ENCODE results near the gene PTMA. TPM values are rescaled to one million over a fixed set of nuclear protein-coding genes. Genes with fewer than 3 reads are reported as not detected.
A peak's percentile ranks its signal among the peaks of the same experiment; 100 is the strongest.
"Not testable (repeated sequence)": the region's sequence is repeated elsewhere in the genome, so short reads cannot be mapped to it uniquely, and the experiment has no call there.

The PTMA gene, protein sequence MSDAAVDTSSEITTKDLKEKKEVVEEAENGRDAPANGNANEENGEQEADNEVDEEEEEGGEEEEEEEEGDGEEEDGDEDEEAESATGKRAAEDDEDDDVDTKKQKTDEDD
- 1,252 TPM for polyA plus RNA-seq
- long read RNA-seq, donor 1, transcript PTMA-211 (4 exons, 621 nt), result minor isoform, 5 of 478 reads
- long read RNA-seq, donor 1, transcript PTMA-202 (5 exons, 1,221 nt), result major isoform, 358 of 478 reads
- long read RNA-seq, donor 1, transcript PTMA-201 (5 exons, 1,212 nt), result minor isoform, 44 of 478 reads
- long read RNA-seq, donor 1, partial matches to known transcripts, result 44 of 478 reads
- long read RNA-seq, donor 1, other reads (novel, unspliced or antisense), result 25 of 478 reads
- long read RNA-seq, donor 2, transcript PTMA-201 (5 exons, 1,212 nt), result minor isoform, 81 of 1,177 reads
- long read RNA-seq, donor 2, transcript PTMA-211 (4 exons, 621 nt), result minor isoform, 9 of 1,177 reads
- long read RNA-seq, donor 2, transcript PTMA-206 (5 exons, 863 nt), result minor isoform, 6 of 1,177 reads
- long read RNA-seq, donor 2, transcript PTMA-202 (5 exons, 1,221 nt), result major isoform, 769 of 1,177 reads
- long read RNA-seq, donor 2, partial matches to known transcripts, result 213 of 1,177 reads
- long read RNA-seq, donor 2, other reads (novel, unspliced or antisense), result 95 of 1,177 reads
- long read RNA-seq, donor 3, result 0 reads
- long read RNA-seq, donor 4, transcript PTMA-201 (5 exons, 1,212 nt), result minor isoform, 13 of 112 reads
- long read RNA-seq, donor 4, transcript PTMA-202 (5 exons, 1,221 nt), result major isoform, 81 of 112 reads
- long read RNA-seq, donor 4, partial matches to known transcripts, result 10 of 112 reads
- long read RNA-seq, donor 4, other reads (novel, unspliced or antisense), result 7 of 112 reads
- long read RNA-seq, donor 5, transcript PTMA-202 (5 exons, 1,221 nt), result major isoform, 346 of 452 reads
- long read RNA-seq, donor 5, transcript PTMA-201 (5 exons, 1,212 nt), result minor isoform, 43 of 452 reads
- long read RNA-seq, donor 5, partial matches to known transcripts, result 41 of 452 reads
- long read RNA-seq, donor 5, other reads (novel, unspliced or antisense), result 20 of 452 reads
- long read RNA-seq, donor 6, transcript PTMA-211 (4 exons, 621 nt), result minor isoform, 13 of 1,106 reads
- long read RNA-seq, donor 6, transcript PTMA-201 (5 exons, 1,212 nt), result minor isoform, 56 of 1,106 reads
- long read RNA-seq, donor 6, transcript PTMA-202 (5 exons, 1,221 nt), result major isoform, 669 of 1,106 reads
- long read RNA-seq, donor 6, partial matches to known transcripts, result 296 of 1,106 reads
- long read RNA-seq, donor 6, other reads (novel, unspliced or antisense), result 70 of 1,106 reads
- long read RNA-seq, donor 7, transcript PTMA-202 (5 exons, 1,221 nt), result major isoform, 370 of 611 reads
- long read RNA-seq, donor 7, transcript PTMA-201 (5 exons, 1,212 nt), result minor isoform, 39 of 611 reads
- long read RNA-seq, donor 7, partial matches to known transcripts, result 173 of 611 reads
- long read RNA-seq, donor 7, other reads (novel, unspliced or antisense), result 23 of 611 reads
- long read RNA-seq, donor 8, transcript PTMA-202 (5 exons, 1,221 nt), result major isoform, 860 of 1,308 reads
- long read RNA-seq, donor 8, transcript PTMA-211 (4 exons, 621 nt), result minor isoform, 13 of 1,308 reads
- long read RNA-seq, donor 8, transcript PTMA-201 (5 exons, 1,212 nt), result minor isoform, 74 of 1,308 reads
- long read RNA-seq, donor 8, partial matches to known transcripts, result 293 of 1,308 reads
- long read RNA-seq, donor 8, other reads (novel, unspliced or antisense), result 65 of 1,308 reads
- long read RNA-seq, donor 9, transcript PTMA-201 (5 exons, 1,212 nt), result minor isoform, 50 of 856 reads
- long read RNA-seq, donor 9, transcript PTMA-211 (4 exons, 621 nt), result minor isoform, 12 of 856 reads
- long read RNA-seq, donor 9, transcript PTMA-202 (5 exons, 1,221 nt), result major isoform, 523 of 856 reads
- long read RNA-seq, donor 9, partial matches to known transcripts, result 226 of 856 reads
- long read RNA-seq, donor 9, other reads (novel, unspliced or antisense), result 43 of 856 reads
- long read RNA-seq, donor 10, transcript PTMA-202 (5 exons, 1,221 nt), result major isoform, 717 of 1,160 reads
- long read RNA-seq, donor 10, transcript PTMA-201 (5 exons, 1,212 nt), result minor isoform, 83 of 1,160 reads
- long read RNA-seq, donor 10, transcript PTMA-211 (4 exons, 621 nt), result minor isoform, 16 of 1,160 reads
- long read RNA-seq, donor 10, partial matches to known transcripts, result 281 of 1,160 reads
- long read RNA-seq, donor 10, other reads (novel, unspliced or antisense), result 61 of 1,160 reads
- long read RNA-seq, donor 11, transcript PTMA-211 (4 exons, 621 nt), result minor isoform, 10 of 781 reads
- long read RNA-seq, donor 11, transcript PTMA-201 (5 exons, 1,212 nt), result minor isoform, 56 of 781 reads
- long read RNA-seq, donor 11, transcript PTMA-202 (5 exons, 1,221 nt), result major isoform, 483 of 781 reads
- long read RNA-seq, donor 11, partial matches to known transcripts, result 187 of 781 reads
- long read RNA-seq, donor 11, other reads (novel, unspliced or antisense), result 43 of 781 reads

DNA sequence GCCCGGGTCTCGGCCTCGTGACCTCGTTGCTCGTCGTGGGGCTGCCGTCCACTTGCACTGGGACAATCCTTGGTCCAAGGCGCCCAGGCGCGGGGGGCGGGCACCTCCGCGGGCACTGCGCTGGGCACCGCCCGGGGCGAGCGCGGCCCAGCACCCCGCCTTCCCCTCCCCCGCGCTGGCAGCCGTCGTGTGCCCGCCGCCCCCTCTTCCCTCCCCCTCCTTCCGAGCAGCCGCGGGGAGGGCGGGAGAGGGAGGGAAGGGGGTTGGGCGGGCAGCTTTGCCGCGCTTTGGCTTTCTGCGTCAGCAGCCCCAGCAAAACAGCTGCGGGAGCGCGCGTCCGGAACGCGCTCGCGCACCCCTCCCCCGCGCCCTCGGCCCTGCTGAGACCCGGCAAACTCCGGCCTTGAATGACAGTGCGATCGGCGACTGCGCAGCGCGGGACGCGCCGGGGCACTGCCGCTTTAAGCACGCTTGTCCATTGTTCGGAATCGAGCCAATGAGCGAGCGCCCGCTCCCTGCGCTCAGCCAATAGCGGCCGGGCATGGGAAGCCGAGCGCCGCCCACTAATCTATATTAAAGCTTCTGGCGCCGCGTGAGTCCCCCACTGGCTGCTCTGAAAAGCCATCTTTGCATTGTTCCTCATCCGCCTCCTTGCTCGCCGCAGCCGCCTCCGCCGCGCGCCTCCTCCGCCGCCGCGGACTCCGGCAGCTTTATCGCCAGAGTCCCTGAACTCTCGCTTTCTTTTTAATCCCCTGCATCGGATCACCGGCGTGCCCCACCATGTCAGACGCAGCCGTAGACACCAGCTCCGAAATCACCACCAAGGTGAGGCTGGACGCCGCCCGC, at the start of gene PTMA:
Gene PTMA, plus strand, starts transcription at position 599 of the 846 bp plus-strand sequence. Its CDS starts 182 bp downstream, at position 781.
- H3K27me3 ChIP-seq (ENCODE audit: control insufficient read depth, insufficient read depth, low read length), result no peaks in the 10 kb centered on the region
- peaks cover 14% of the 10 kb centered on the region for H3K36me3 ChIP-seq (ENCODE audit: control insufficient read depth, insufficient read depth, low read length)
- peaks cover 9% of the 10 kb centered on the region for H3K9me3 ChIP-seq (ENCODE audit: control insufficient read depth, low read depth, low read length)
- peak; percentile 100 for DNase-seq
- WGBS (ENCODE audit: insufficient coverage, low lambda C conversion rate), result no CpG with 5 or more reads among the region's 97 CpGs
- H3K27ac ChIP-seq (ENCODE audit: low read length), result peak within 1 kb of the TSS; percentile 98
- H3K4me3 ChIP-seq (ENCODE audit: low read length), result peak within 1 kb of the TSS; percentile 96
- peaks cover 18% of the 10 kb centered on the region for H3K4me1 ChIP-seq (ENCODE audit: control insufficient read depth, insufficient read depth, low read length)

- not testable (repeated sequence) for H3K27ac ChIP-seq (ENCODE audit: low read length); DNase-seq; H3K27me3 ChIP-seq (ENCODE audit: control insufficient read depth, insufficient read depth, low read length); H3K4me3 ChIP-seq (ENCODE audit: low read length); H3K36me3 ChIP-seq (ENCODE audit: control insufficient read depth, insufficient read depth, low read length)
- WGBS (ENCODE audit: insufficient coverage, low lambda C conversion rate), result no CpG with 5 or more reads among the region's 7 CpGs
- Histone ChIP-seq H3K9me3 (ENCODE audit: control insufficient read depth, low read depth, low read length) (peaks cover 11% of the 10 kb centered on the region), H3K4me1 (ENCODE audit: control insufficient read depth, insufficient read depth, low read length) (peaks cover 42% of the 10 kb centered on the region)
Measured at GRCh38 chr2:231660073-231660472, 48.3 kb upstream of the PTMA start.

- DNase-seq, result peak in 1 of 2 donors; percentile 68
- WGBS (ENCODE audit: insufficient coverage, low lambda C conversion rate), result no CpG with 5 or more reads among the region's 8 CpGs
- Histone ChIP-seq H3K27me3 (ENCODE audit: control insufficient read depth, insufficient read depth, low read length) (no peaks in the 10 kb centered on the region), H3K36me3 (ENCODE audit: control insufficient read depth, insufficient read depth, low read length) (no peaks in the 10 kb centered on the region), H3K4me1 (ENCODE audit: control insufficient read depth, insufficient read depth, low read length) (peaks cover 49% of the 10 kb centered on the region), H3K9me3 (ENCODE audit: control insufficient read depth, low read depth, low read length) (peaks cover 11% of the 10 kb centered on the region), H3K27ac (ENCODE audit: low read length) (peak overlapping the region; percentile 48), H3K4me3 (ENCODE audit: low read length) (no peak overlapping the region)
Measured at GRCh38 chr2:231660860-231661259, 47.5 kb upstream of the PTMA start.

DNA sequence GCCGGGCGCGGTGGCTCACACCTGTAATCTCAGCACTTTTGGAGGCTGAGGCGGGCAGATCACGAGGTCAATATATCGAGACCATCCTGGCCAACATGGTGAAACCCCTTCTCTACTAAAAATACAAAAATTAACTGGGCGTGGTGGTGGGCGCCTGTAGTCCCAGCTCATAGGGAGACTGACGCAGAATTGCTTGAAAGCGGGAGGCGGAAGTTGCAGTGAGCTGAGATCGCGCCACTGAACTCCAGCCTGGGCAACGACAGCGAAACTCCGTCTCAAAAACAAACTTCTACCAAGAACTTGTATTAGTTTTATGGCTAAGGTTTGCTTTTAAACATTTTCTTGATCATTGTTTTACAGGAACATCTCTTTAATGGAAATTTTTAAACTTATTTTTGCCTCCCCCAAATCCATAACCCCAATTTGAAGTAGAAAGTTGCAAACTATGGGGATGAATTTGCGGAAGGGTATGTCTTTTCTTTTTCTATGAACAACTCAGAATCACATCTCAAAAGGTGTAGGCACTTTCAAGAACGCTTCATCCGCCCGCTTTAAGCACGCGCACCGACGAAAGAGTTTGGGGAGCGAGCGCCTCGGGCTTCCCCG, 46.8 kb upstream of the PTMA start:
- peak overlapping the region; percentile 36 for H3K4me3 ChIP-seq (ENCODE audit: low read length)
- H3K4me1 ChIP-seq (ENCODE audit: control insufficient read depth, insufficient read depth, low read length), result peaks cover 48% of the 10 kb centered on the region
- peaks cover 11% of the 10 kb centered on the region for H3K9me3 ChIP-seq (ENCODE audit: control insufficient read depth, low read depth, low read length)
- DNase-seq, result no peak
- H3K36me3 ChIP-seq (ENCODE audit: control insufficient read depth, insufficient read depth, low read length), result no peaks in the 10 kb centered on the region
- H3K27me3 ChIP-seq (ENCODE audit: control insufficient read depth, insufficient read depth, low read length), result no peaks in the 10 kb centered on the region
- H3K27ac ChIP-seq (ENCODE audit: low read length), result peak overlapping the region; percentile 76
- WGBS (ENCODE audit: insufficient coverage, low lambda C conversion rate), result 100% methylated on average over 3 of the region's 28 CpGs

DNA sequence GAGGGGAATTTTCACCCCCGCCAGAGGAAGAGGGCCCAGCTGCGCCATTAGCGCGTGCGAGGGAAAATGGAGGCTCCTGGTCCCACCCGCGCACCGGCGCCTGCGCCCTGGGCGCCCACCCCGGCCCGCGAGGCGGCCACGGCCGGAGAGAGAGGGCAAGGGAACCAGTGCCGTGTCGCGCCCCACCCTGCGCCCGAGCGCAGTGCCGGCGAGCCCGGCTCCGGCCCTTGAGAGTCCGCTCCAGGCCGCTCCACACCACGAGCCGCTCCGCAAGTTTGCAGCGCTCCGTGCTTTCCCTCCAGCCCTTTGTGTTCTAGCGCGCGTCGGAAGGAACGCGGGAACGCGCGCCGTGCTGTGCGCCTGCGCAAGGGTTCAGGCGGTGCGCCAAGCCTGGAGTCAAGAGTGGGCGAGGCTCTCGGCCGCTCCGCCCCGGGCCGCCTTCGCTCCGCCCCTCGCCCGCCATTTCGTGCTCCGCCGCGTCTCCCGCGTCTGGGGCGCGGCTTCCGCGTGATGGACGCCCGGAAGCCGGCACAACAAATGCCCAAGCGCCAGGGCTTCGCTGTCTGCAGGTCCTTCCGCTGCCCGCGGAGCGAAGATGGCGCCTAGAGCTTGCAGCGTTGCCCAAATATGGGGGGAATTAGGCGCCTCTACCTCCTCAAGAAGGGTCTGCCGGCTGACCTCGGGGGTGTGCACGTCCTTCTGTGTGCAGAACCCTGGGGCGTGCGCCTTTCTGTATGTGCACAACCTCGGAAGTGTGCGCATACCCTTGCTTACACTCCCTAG, 46.1 kb upstream of the PTMA start:
- no peaks in the 10 kb centered on the region for H3K27me3 ChIP-seq (ENCODE audit: control insufficient read depth, insufficient read depth, low read length)
- peaks cover 53% of the 10 kb centered on the region for H3K4me1 ChIP-seq (ENCODE audit: control insufficient read depth, insufficient read depth, low read length)
- H3K36me3 ChIP-seq (ENCODE audit: control insufficient read depth, insufficient read depth, low read length), result no peaks in the 10 kb centered on the region
- peak overlapping the region; percentile 87 for H3K27ac ChIP-seq (ENCODE audit: low read length)
- peak overlapping the region; percentile 56 for H3K4me3 ChIP-seq (ENCODE audit: low read length)
- DNase-seq, result peak; percentile 99
- H3K9me3 ChIP-seq (ENCODE audit: control insufficient read depth, low read depth, low read length), result peaks cover 11% of the 10 kb centered on the region
- WGBS (ENCODE audit: insufficient coverage, low lambda C conversion rate), result 75% methylated on average over 2 of the region's 87 CpGs

- Histone ChIP-seq H3K27ac (ENCODE audit: low read length) (peak overlapping the region; percentile 87), H3K36me3 (ENCODE audit: control insufficient read depth, insufficient read depth, low read length) (no peaks in the 10 kb centered on the region), H3K9me3 (ENCODE audit: control insufficient read depth, low read depth, low read length) (peaks cover 11% of the 10 kb centered on the region), H3K27me3 (ENCODE audit: control insufficient read depth, insufficient read depth, low read length) (no peaks in the 10 kb centered on the region), H3K4me1 (ENCODE audit: control insufficient read depth, insufficient read depth, low read length) (peaks cover 53% of the 10 kb centered on the region), H3K4me3 (ENCODE audit: low read length) (peak overlapping the region; percentile 56)
- no peak for DNase-seq
- WGBS (ENCODE audit: insufficient coverage, low lambda C conversion rate), result 96% methylated on average over 10 of the region's 34 CpGs
Measured at GRCh38 chr2:231662811-231663457, 45.4 kb upstream of the PTMA start.
